ENCODE measurements around the gene TTC17.
"Not testable (repeated sequence)": the region's sequence is repeated elsewhere in the genome, so short reads cannot be mapped to it uniquely, and the experiment has no call there.

Gene TTC17

DNA sequence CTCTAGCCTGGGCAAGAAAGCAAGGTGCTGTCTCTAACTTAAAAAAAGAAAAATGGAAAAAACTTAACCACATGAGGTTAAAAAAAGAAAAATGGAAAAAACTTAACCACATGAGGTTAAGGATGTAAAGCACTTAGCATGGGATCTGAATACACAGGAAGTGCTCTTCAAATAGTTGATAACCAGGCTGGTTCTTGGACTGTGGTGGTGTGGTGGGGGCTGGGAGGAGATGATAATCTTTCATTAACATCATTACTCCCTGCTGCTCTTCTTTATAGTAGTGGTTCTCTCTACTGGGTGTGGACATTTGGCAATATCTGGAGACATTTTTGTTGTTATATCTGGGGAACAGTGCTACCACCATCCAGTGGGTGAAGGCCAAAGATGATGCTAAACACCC lies 88.4 kb downstream of the TTC17 start:
- H3K4me3 ChIP-seq (ENCODE audit: low read depth, low read length), result no peak overlapping the region
- no peak for DNase-seq (ENCODE audit: low read depth)
- TF ChIP-seq, protein P1, sequence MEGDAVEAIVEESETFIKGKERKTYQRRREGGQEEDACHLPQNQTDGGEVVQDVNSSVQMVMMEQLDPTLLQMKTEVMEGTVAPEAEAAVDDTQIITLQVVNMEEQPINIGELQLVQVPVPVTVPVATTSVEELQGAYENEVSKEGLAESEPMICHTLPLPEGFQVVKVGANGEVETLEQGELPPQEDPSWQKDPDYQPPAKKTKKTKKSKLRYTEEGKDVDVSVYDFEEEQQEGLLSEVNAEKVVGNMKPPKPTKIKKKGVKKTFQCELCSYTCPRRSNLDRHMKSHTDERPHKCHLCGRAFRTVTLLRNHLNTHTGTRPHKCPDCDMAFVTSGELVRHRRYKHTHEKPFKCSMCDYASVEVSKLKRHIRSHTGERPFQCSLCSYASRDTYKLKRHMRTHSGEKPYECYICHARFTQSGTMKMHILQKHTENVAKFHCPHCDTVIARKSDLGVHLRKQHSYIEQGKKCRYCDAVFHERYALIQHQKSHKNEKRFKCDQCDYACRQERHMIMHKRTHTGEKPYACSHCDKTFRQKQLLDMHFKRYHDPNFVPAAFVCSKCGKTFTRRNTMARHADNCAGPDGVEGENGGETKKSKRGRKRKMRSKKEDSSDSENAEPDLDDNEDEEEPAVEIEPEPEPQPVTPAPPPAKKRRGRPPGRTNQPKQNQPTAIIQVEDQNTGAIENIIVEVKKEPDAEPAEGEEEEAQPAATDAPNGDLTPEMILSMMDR (IDR thresholded peaks at IDR 0.05; ENCODE audit: insufficient read depth, low read depth, low read length, missing control alignments), result no peak

DNA sequence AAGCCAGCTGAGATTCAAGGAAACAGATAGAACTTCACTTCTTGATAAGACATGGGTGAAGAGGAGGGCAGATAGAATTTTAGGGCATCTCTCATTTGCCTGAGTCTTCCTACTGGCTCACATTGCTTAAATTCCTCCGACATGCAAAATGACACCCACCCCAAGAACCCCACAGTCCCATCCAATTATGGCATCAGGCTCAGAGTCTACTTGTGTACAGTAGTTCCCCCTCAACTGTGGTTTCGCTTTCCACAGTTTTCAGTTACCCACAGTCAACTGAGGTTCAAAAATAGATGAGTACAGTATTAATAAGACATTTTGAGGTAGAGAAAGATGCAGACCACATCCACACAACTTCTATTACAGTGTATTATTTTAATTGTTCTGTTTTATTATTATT lies 99.8 kb downstream of the TTC17 start:
- TF ChIP-seq, protein P1 (IDR thresholded peaks at IDR 0.05; ENCODE audit: insufficient read depth, low read depth, low read length, missing control alignments), result no peak

DNA sequence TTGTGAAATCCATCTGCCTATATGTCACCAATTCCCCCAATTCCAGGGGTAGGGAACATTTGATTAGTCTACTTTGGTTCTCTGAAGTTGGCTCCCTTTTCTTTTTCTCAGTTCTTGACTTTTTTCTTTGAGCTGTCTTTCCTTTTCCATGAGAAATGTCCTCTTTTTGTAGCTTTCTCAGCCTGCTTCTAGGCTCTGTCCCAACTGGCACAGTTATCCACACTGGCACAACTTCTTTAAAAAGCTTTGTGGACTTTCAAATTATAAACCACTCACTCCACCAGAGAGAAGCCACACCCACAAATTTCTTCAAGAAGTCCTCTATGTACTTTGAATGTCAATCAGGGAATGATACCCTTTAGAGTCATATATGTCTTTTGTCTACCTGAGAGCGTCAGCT lies 100.5 kb downstream of the TTC17 start:
- no peak overlapping the region for H3K4me3 ChIP-seq (ENCODE audit: low read depth, low read length)
- TF ChIP-seq, protein P1 (IDR thresholded peaks at IDR 0.05; ENCODE audit: insufficient read depth, low read depth, low read length, missing control alignments), result no peak
- DNase-seq (ENCODE audit: low read depth), result no peak

More for the DNA sequence above, 99.8 kb downstream of the TTC17 start:
- H3K4me3 ChIP-seq (ENCODE audit: low read depth, low read length), result no peak overlapping the region
- no peak for DNase-seq (ENCODE audit: low read depth)

DNA sequence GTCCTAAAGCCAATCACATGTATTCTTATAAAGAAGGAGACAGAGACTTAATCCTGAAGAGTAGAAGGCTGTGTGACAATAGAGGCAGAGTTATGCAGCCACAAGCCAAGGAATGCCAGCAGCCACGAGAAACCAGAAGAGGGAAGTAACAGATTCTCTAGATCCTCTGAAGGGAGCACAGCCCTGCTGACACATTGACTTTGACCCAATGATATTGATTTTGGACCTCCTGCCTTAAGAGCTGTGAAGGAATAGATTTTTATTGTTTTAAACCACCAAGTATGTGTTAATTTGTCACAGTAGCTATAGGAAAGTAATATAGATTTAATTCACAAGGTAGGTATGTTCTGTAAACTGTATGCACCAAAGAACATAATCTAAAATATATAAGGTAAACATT lies 103.6 kb downstream of the TTC17 start:
- TF ChIP-seq, protein P1 (IDR thresholded peaks at IDR 0.05; ENCODE audit: insufficient read depth, low read depth, low read length, missing control alignments), result no peak
- no peak for DNase-seq (ENCODE audit: low read depth)
- no peak overlapping the region for H3K4me3 ChIP-seq (ENCODE audit: low read depth, low read length)

DNA sequence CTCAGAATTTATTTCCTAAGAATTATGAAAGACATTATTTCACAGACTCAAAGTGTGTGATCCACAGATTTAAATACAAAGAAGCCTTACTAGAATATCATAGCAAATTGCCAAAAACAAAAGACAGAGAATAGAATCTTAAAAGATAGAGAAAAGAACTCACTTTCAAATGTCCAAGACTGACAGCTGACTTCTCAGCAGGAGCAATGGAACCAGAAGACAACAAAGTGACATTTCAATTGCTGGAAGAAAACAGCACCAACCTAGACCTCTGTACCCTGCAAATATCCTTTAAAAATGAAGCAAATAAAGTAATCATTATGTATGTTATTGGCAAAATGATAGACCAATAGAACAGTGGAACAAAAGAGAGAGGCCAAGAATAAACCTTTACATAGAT lies 109.2 kb downstream of the TTC17 start:
- no peak for DNase-seq (ENCODE audit: low read depth)
- no peak overlapping the region for H3K4me3 ChIP-seq (ENCODE audit: low read depth, low read length)
- TF ChIP-seq, protein P1 (IDR thresholded peaks at IDR 0.05; ENCODE audit: insufficient read depth, low read depth, low read length, missing control alignments), result no peak

DNA sequence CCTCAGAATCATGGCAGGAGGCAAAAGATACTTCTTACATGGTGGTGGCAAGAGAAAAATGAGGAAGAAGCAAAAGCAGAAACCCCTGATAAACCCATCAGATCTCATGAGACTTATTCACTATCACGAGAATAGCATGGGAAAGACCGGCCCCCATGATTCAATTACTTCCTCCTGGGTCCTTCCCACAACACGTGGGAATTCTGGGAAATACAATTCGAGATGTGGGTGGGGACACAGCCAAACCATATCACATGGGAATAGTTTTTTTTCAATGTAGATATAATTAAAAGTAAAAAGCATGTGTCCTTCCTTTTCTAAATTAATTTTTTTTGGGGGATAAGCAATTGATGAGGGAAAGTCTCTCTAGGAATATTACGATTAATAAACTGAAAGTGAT lies 118.8 kb downstream of the TTC17 start:
- DNase-seq (ENCODE audit: low read depth); H3K4me3 ChIP-seq (ENCODE audit: low read depth, low read length): not testable (repeated sequence)

DNA sequence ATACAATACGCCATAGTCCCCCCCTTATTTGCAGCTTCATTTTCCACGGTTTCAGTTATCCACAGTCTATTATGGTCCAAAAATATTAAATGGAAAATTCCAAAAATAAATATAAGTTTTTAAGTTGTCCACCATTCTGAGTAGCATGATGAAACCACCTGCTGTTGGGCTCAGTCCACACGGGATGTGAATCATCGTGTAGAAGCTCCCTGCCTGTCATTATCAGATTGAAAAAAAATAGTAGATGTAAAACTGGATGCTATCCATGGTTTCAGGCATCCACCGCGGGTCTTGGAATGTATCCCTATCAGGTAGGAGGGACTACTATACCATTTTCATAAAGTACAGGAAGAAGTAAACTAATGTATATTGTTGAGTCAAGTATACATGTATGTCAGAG lies 127.4 kb downstream of the TTC17 start:
- no peak for DNase-seq (ENCODE audit: low read depth)
- H3K4me3 ChIP-seq (ENCODE audit: low read depth, low read length), result no peak overlapping the region
- TF ChIP-seq, protein P1 (IDR thresholded peaks at IDR 0.05; ENCODE audit: insufficient read depth, low read depth, low read length, missing control alignments), result no peak
